ENCODE measurements around the gene GNAI3. TPM values are rescaled to one million over a fixed set of nuclear protein-coding genes. Genes with fewer than 3 reads are reported as not detected.

The GNAI3 gene
- polyA plus RNA-seq, 1 donor (not counting 4 experiments of a cell fraction or from before 2014, with no cell fraction given), result 14.1 TPM

DNA sequence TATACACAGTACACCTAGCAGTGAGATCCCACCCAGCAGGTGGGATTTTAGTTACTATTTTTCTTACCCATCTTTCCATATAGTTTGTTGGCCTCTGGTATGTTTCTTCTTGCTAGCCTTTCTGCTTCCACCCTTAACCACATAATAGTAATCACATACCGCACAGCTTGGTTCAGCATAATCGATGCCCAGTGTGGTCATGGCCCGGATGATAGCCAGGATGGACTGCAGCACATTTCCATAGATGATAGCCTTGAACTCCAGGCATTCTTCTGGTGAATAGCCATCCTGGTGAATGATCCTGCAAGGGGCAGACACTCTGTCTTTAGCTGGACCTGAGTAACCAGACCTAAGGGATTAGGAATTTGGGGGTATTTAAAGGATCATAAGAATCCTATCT lies 61.5 kb downstream of the GNAI3 start:
- no peak overlapping the region for H3K4me3 ChIP-seq (ENCODE audit: control insufficient read depth in 2 of 3, extremely low read depth in 1 of 3, insufficient read depth in 2 of 3, low read depth in 1 of 3, low read length in 3 of 3)
- TF ChIP-seq, protein P1, sequence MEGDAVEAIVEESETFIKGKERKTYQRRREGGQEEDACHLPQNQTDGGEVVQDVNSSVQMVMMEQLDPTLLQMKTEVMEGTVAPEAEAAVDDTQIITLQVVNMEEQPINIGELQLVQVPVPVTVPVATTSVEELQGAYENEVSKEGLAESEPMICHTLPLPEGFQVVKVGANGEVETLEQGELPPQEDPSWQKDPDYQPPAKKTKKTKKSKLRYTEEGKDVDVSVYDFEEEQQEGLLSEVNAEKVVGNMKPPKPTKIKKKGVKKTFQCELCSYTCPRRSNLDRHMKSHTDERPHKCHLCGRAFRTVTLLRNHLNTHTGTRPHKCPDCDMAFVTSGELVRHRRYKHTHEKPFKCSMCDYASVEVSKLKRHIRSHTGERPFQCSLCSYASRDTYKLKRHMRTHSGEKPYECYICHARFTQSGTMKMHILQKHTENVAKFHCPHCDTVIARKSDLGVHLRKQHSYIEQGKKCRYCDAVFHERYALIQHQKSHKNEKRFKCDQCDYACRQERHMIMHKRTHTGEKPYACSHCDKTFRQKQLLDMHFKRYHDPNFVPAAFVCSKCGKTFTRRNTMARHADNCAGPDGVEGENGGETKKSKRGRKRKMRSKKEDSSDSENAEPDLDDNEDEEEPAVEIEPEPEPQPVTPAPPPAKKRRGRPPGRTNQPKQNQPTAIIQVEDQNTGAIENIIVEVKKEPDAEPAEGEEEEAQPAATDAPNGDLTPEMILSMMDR (optimal IDR thresholded peaks at IDR 0.05 in 1 of 3, IDR thresholded peaks at IDR 0.05 in 1 of 3, conservative IDR thresholded peaks at IDR 0.05 in 1 of 3; ENCODE audit: extremely low read depth in 1 of 3, insufficient read depth in 2 of 3, low read length in 3 of 3), result no peak
- no peak for TF ChIP-seq EZH2 (IDR thresholded peaks at IDR 0.05; ENCODE audit: low read length)
- no peak for FAIRE-seq
- H3K4me2 ChIP-seq (ENCODE audit: control insufficient read depth, extremely low read depth, insufficient read depth, low read depth, low read length), result no peak overlapping the region
- dilution Hi-C loops (cut with MboI; ENCODE audit: extremely low pct_ligation_motif_present, low sequenced_read_pairs), result no loop called here
- H3K79me2 ChIP-seq (ENCODE audit: control insufficient read depth, insufficient read depth, low read length), result no peaks in the 10 kb centered on the region
- no peak overlapping the region for H2AFZ ChIP-seq (ENCODE audit: control insufficient read depth, low read length)
- peaks cover 0 to 2% of the 10 kb centered on the region in 2 experiments for H3K36me3 ChIP-seq (ENCODE audit: control insufficient read depth in 2 of 2, extremely low read depth in 1 of 2, insufficient read depth in 2 of 2, low read length in 2 of 2)
- H3K9me1 ChIP-seq (ENCODE audit: control insufficient read depth, extremely low read depth, insufficient read depth, low read length), result no peaks in the 10 kb centered on the region
- no peaks in the 10 kb centered on the region for H3K27me3 ChIP-seq (ENCODE audit: control insufficient read depth, extremely low read depth, insufficient read depth, low read length)
- H3K9ac ChIP-seq (ENCODE audit: control insufficient read depth, extremely low read depth, insufficient read depth, low read length), result no peak overlapping the region
- no peak overlapping the region for H3K27ac ChIP-seq (ENCODE audit: control insufficient read depth, insufficient read depth, low read length)
- H3K9me3 ChIP-seq (ENCODE audit: control insufficient read depth, low read depth, low read length), result no peaks in the 10 kb centered on the region
- no peaks in the 10 kb centered on the region for H4K20me1 ChIP-seq (ENCODE audit: control insufficient read depth, extremely low read depth, insufficient read depth, low read length)
- DNase-seq (ENCODE audit: low read depth, low spot score), result no peak
- peaks cover 9% of the 10 kb centered on the region for H3K4me1 ChIP-seq (ENCODE audit: control insufficient read depth, extremely low read depth, insufficient read depth, low read length)

DNA sequence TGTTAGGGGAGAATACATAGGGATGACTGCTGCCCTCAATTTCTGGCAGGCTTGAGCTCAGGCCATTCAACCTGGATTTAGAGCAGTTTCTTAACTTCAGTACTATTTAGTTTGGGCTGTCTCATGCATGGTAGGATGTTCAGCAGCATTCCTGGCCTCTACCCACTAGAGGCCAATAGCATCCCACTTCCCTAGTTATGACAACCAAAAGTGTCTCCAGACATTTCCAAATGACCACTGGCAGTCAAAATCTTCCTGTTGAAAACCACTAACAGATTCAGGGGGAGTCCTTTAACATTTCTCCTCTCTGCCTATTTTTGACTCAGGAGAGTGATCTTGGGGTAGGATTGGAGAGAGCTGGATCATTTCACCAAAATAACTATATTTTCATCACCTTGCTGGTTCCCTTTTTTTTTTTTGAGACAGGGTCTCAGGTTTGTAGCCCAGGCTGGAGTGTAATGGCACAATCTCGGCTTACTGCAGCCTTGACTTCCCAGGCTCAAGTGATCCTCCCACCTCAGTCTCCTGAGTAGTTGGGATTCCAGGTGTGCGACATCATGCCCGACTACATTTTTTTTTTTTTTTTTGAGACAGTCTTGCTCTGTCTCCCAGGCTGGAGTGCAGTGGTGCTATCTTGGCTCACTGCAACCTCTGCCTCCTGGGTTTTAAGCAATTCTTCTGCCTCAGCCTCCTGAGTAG lies 62.3 kb downstream of the GNAI3 start:
- H3K9me3 ChIP-seq (ENCODE audit: control insufficient read depth, low read depth, low read length), result no peaks in the 10 kb centered on the region
- H3K27ac ChIP-seq (ENCODE audit: control insufficient read depth, insufficient read depth, low read length), result no peak overlapping the region
- peaks cover 0 to 1% of the 10 kb centered on the region in 2 experiments for H3K36me3 ChIP-seq (ENCODE audit: control insufficient read depth in 2 of 2, extremely low read depth in 1 of 2, insufficient read depth in 2 of 2, low read length in 2 of 2)
- no peak overlapping the region for H3K4me3 ChIP-seq (ENCODE audit: control insufficient read depth in 2 of 3, extremely low read depth in 1 of 3, insufficient read depth in 2 of 3, low read depth in 1 of 3, low read length in 3 of 3)
- FAIRE-seq, result no peak
- H3K9me1 ChIP-seq (ENCODE audit: control insufficient read depth, extremely low read depth, insufficient read depth, low read length), result no peaks in the 10 kb centered on the region
- no peaks in the 10 kb centered on the region for H4K20me1 ChIP-seq (ENCODE audit: control insufficient read depth, extremely low read depth, insufficient read depth, low read length)
- no peak for DNase-seq (ENCODE audit: low read depth, low spot score)
- no peak overlapping the region for H2AFZ ChIP-seq (ENCODE audit: control insufficient read depth, low read length)
- H3K9ac ChIP-seq (ENCODE audit: control insufficient read depth, extremely low read depth, insufficient read depth, low read length), result no peak overlapping the region
- no peaks in the 10 kb centered on the region for H3K27me3 ChIP-seq (ENCODE audit: control insufficient read depth, extremely low read depth, insufficient read depth, low read length)
- no peaks in the 10 kb centered on the region for H3K79me2 ChIP-seq (ENCODE audit: control insufficient read depth, insufficient read depth, low read length)
- dilution Hi-C loops (cut with MboI; ENCODE audit: extremely low pct_ligation_motif_present, low sequenced_read_pairs), result no loop called here
- TF ChIP-seq, protein P1 (optimal IDR thresholded peaks at IDR 0.05 in 1 of 3, IDR thresholded peaks at IDR 0.05 in 1 of 3, conservative IDR thresholded peaks at IDR 0.05 in 1 of 3; ENCODE audit: extremely low read depth in 1 of 3, insufficient read depth in 2 of 3, low read length in 3 of 3), result no peak
- TF ChIP-seq EZH2 (IDR thresholded peaks at IDR 0.05; ENCODE audit: low read length), result no peak
- H3K4me2 ChIP-seq (ENCODE audit: control insufficient read depth, extremely low read depth, insufficient read depth, low read depth, low read length), result no peak overlapping the region
- H3K4me1 ChIP-seq (ENCODE audit: control insufficient read depth, extremely low read depth, insufficient read depth, low read length), result peaks cover 9% of the 10 kb centered on the region
